IPS DF 6.9 (cell line): ENCODE measurements around the gene TSSC4.

ENCODE experiments used
- DNase-seq: peaks from one replicate; pipeline ENCODE4 v3.0.0-alpha.2; 2013; ENCODE audit warnings: low read depth, low spot score
- H3K27ac ChIP-seq: one replicate; pipeline ENCODE4 v1.5.1; 2013; ENCODE audit warnings: low read length, control low read depth
- H3K27me3 ChIP-seq: 2 replicates; pipeline ENCODE4 v1.6.1; 2013; ENCODE audit warnings: mild to moderate bottlenecking, low read length; ENCODE audit not compliant: control insufficient read depth, insufficient read depth
- H3K36me3 ChIP-seq: 2 replicates; pipeline ENCODE4 v1.6.1; 2013; ENCODE audit warnings: low read length; ENCODE audit not compliant: control insufficient read depth, insufficient read depth
- H3K4me1 ChIP-seq: 2 replicates; pipeline ENCODE4 v1.6.1; 2013; ENCODE audit warnings: low read length; ENCODE audit not compliant: control insufficient read depth, insufficient read depth
- H3K4me3 ChIP-seq: 2 replicates; pipeline ENCODE4 v1.5.1; 2013; ENCODE audit warnings: mild to moderate bottlenecking, low read length
- H3K9me3 ChIP-seq: 2 replicates; pipeline ENCODE4 v1.6.1; 2013; ENCODE audit warnings: low read length, inconsistent platforms; ENCODE audit not compliant: control insufficient read depth, insufficient read depth
- WGBS: extraction: QIAGEN DNeasy Blood & Tissue Kit; methylation state at CpG from one replicate; pipeline ENCODE4 v1.1.7; 2013; ENCODE audit warnings: mixed read lengths, missing lambda C conversion rate; ENCODE audit not compliant: insufficient read length, insufficient coverage; 5-methylcytosine and 5-hydroxymethylcytosine counted together

TSSC4 gene

DNA sequence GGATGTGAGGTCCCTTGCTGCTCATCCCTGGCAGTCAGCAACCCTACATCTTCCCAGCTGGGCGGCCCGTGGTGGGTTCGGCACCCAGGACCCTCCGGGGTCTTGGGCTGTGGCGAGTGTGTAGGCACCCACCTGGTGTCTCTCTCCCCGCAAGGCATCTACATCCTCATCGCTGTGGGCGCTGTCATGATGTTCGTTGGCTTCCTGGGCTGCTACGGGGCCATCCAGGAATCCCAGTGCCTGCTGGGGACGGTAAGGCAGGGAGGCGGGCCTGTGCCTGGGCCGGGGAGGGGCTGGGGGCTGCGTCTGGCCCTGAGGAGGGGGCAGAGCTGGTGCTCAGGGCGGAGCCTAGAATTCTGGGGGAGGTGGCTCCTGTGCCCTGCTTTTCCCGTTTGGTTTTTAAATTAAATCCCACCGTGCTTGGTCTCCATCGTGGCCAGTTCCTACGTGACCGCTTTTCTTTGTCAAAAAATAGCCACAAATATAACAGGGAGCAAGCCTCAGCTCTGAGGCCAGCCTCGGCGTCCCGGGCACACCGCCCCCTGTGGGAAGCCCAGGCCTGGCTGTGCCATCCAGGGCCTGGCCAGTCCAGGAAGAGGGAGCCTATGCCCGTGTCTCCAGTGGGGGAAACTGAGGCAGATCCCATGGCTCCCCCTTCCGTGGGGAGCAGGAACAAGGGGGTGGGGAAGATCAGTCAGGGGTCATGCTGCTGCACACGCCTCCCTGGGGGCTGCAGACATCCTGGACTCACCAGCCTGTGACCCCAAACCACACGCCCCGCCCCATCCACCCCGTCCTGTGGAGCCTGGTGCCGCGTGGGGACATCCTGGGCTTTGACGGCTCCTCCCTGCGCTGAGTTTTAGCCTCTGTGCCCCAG is 6.4 kb upstream of the TSSC4 start:
- no CpG with 5 or more reads among the region's 34 CpGs for WGBS
- Histone ChIP-seq H3K9me3 (no peaks in the 10 kb centered on the region), H3K4me1 (peaks cover 3% of the 10 kb centered on the region; the same call in 1 of the 2 replicates), H3K27me3 (no peaks in the 10 kb centered on the region), H3K36me3 (peaks cover 19% of the 10 kb centered on the region), H3K4me3 (no peak overlapping the region), H3K27ac (no peak overlapping the region)
- DNase-seq: no peak

DNA sequence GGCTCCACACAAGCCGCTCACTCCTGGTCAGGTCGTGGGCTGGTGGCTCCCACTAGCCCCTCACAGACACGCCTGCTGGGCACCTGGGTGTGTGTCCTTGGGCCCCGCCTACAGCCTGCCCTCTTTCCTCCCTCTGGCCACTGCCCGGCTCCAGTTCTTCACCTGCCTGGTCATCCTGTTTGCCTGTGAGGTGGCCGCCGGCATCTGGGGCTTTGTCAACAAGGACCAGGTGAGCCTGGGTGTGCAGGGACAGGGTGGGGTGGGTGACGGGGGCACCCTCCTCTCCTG is 5.8 kb upstream of the TSSC4 start:
- H3K36me3 ChIP-seq: peaks cover 19% of the 10 kb centered on the region
- no peak for DNase-seq
- no peak overlapping the region for H3K27ac ChIP-seq
- no peaks in the 10 kb centered on the region for H3K27me3 ChIP-seq
- no peaks in the 10 kb centered on the region for H3K4me1 ChIP-seq
- no peaks in the 10 kb centered on the region for H3K9me3 ChIP-seq
- whole genome bisulfite sequencing: no CpG with 5 or more reads among the region's 8 CpGs
- H3K4me3 ChIP-seq: no peak overlapping the region

DNA sequence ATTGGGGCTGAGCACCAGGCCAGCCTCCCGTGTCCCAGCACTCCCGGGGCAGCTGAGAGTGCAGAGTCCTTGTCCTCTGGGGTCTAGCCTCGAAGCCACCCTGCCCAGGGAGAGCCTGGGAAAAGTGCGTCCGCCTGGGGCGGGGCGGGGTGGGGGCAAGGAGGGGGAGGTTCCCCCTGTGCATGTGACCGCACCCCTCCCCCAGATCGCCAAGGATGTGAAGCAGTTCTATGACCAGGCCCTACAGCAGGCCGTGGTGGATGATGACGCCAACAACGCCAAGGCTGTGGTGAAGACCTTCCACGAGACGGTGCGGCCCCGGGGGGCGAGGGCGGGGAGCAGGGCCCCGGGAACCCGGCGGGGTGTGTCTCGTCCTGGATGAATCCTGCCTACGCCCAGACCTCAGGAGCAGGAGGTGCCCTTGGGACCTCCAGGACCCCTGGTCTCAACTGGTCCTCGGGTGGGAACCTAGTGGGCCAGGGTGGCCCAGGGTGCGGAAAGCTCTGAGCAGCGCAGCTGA is 5.3 kb upstream of the TSSC4 start:
- no CpG with 5 or more reads among the region's 26 CpGs for WGBS
- Histone ChIP-seq H3K4me3 (no peak overlapping the region), H3K9me3 (no peaks in the 10 kb centered on the region), H3K27me3 (no peaks in the 10 kb centered on the region), H3K27ac (no peak overlapping the region), H3K36me3 (peaks cover 19% of the 10 kb centered on the region), H3K4me1 (no peaks in the 10 kb centered on the region)
- DNase-seq: no peak

DNA sequence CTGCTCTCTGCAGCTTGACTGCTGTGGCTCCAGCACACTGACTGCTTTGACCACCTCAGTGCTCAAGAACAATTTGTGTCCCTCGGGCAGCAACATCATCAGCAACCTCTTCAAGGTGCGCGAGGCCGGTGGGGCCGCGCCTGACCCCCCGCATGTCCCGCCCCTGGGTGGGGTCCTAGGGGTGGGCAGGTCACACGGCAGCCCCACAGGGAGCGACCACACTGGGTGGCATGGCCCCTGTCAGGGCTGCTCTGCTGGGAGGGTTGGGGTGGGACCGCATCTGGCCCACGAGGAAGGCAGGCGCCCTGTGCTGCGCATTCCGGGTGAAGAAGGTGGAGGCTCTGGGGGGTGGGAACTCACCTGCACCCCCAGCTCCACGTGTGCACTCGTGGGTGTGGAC is 4.7 kb upstream of the TSSC4 start:
- H3K4me1 ChIP-seq: no peaks in the 10 kb centered on the region
- no peak for DNase-seq
- WGBS: no CpG with 5 or more reads among the region's 17 CpGs
- H3K27ac ChIP-seq: no peak overlapping the region
- no peaks in the 10 kb centered on the region for H3K9me3 ChIP-seq
- H3K4me3 ChIP-seq: no peak overlapping the region
- H3K36me3 ChIP-seq: peaks cover 19% of the 10 kb centered on the region
- no peaks in the 10 kb centered on the region for H3K27me3 ChIP-seq

- DNase-seq: no peak
- peaks cover 19% of the 10 kb centered on the region for H3K36me3 ChIP-seq
Observed at GRCh38 chr11:2396471-2396870, 4.1 kb upstream of the TSSC4 start.

DNA sequence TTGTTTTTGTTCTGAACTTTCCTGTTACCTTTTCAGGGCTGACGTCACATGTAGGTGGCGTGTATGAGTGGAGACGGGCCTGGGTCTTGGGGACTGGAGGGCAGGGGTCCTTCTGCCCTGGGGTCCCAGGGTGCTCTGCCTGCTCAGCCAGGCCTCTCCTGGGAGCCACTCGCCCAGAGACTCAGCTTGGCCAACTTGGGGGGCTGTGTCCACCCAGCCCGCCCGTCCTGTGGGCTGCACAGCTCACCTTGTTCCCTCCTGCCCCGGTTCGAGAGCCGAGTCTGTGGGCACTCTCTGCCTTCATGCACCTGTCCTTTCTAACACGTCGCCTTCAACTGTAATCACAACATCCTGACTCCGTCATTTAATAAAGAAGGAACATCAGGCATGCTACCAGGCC is 3.5 kb upstream of the TSSC4 start:
- no peak for DNase-seq
- Histone ChIP-seq H3K9me3 (no peaks in the 10 kb centered on the region), H3K27me3 (no peaks in the 10 kb centered on the region), H3K27ac (no peak overlapping the region), H3K36me3 (peaks cover 14% of the 10 kb centered on the region), H3K4me3 (no peak overlapping the region), H3K4me1 (no peaks in the 10 kb centered on the region)
- no CpG with 5 or more reads among the region's 12 CpGs for WGBS

More at GRCh38 chr11:2396471-2396870, 4.1 kb upstream of the TSSC4 start:
- H3K9me3 ChIP-seq: no peaks in the 10 kb centered on the region
- no peak overlapping the region for H3K4me3 ChIP-seq
- no peaks in the 10 kb centered on the region for H3K27me3 ChIP-seq
- H3K27ac ChIP-seq: no peak overlapping the region
- H3K4me1 ChIP-seq: no peaks in the 10 kb centered on the region
- no CpG with 5 or more reads among the region's 26 CpGs for WGBS

DNA sequence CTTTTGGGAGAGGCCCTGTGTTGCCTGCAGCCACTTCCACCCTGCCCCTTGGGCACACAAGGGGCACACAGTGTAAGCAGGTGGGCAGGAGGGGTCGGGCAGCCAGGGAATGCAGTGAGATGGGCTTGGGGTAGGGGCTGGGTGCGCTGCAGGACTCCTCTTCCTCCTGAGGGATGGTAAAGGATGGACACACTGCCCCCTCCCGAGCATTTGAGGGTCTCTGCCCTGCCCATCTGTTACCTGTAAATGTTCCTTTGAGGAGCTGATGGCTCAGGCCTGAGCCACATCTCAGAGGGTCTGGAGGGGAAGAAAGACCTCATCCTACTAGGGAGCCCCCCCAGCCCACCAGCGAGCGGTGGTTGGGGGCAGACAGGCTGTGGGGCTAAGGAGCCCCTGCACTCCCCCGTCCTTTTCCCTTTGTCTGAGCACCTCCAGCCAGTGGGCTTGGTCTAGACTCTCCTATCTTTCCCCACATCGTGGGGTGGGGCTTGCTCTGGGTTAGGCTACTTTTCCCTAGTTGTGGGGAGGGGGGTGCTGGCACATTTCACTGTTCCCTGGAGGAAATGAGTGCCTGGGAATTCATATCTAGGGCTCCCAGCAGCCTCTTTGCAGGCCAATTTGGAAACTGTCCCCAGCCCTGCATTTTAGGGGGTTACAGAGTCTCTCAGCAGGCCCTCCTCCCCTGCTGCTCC is 1.7 kb upstream of the TSSC4 start:
- Histone ChIP-seq H3K27ac (no peak overlapping the region), H3K36me3 (peaks cover 26% of the 10 kb centered on the region), H3K9me3 (no peaks in the 10 kb centered on the region), H3K4me1 (no peaks in the 10 kb centered on the region), H3K27me3 (no peaks in the 10 kb centered on the region), H3K4me3 (no peak overlapping the region; the same call in 1 of the 2 replicates)
- WGBS: no CpG with 5 or more reads among the region's 7 CpGs
- DNase-seq: no peak

GRCh38 chr11:2399488-2400068 is 972 bp upstream of the TSSC4 start:
- Histone ChIP-seq H3K36me3 (peaks cover 26% of the 10 kb centered on the region), H3K27me3 (no peaks in the 10 kb centered on the region), H3K4me3 (peak overlapping the region; percentile 74), H3K4me1 (no peaks in the 10 kb centered on the region), H3K9me3 (no peaks in the 10 kb centered on the region), H3K27ac (no peak overlapping the region)
- DNase-seq: no peak
- WGBS: no CpG with 5 or more reads among the region's 23 CpGs

DNA sequence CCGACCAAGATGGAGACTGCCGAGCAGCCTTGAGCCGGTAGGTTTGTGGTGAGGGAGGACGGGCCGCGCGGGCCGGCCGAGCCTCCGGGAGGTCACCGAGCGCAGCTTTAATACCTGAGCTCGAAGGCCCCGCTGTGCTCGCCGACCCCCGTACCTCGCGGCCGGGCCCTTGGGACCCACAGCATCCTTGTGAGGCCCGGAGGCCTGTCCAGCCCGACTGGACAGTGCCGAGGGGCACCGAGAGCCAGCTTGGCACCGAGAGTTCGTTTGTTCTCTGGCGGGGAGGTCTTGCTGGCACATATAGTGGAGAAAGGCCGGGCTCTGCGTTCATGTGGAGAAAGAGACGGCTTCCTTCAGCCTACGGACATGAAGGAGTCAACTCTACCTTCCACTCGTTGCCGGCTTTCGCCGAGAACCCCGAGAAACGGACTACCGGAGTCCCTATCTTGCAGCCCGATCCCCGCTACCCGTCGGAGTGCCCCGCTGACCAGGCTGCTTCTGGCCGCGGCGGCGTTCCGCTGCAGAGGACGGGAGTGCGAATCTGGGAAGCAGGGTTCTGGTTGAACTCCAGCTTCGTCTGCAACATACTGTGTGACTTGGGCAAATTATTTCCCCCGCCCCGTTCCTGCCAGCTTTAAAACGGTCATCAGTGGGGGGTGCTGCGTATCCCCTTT is 349 bp downstream of the TSSC4 start:
- Histone ChIP-seq H3K36me3 (peaks cover 19% of the 10 kb centered on the region), H3K4me1 (no peaks in the 10 kb centered on the region), H3K27ac (no peak overlapping the region), H3K4me3 (peak overlapping the region; percentile 92), H3K27me3 (no peaks in the 10 kb centered on the region), H3K9me3 (no peaks in the 10 kb centered on the region)
- no peak for DNase-seq
- WGBS: no CpG with 5 or more reads among the region's 55 CpGs

- no peak overlapping the region for H3K27ac ChIP-seq
- peak overlapping the region; percentile 92; the same call in 1 of the 2 replicates for H3K4me3 ChIP-seq
- H3K36me3 ChIP-seq: peaks cover 17% of the 10 kb centered on the region
- no peaks in the 10 kb centered on the region for H3K27me3 ChIP-seq
- no peaks in the 10 kb centered on the region for H3K4me1 ChIP-seq
- H3K9me3 ChIP-seq: no peaks in the 10 kb centered on the region
- no CpG with 5 or more reads among the region's 12 CpGs for WGBS
- DNase-seq: no peak
Observed at GRCh38 chr11:2401436-2401984, 960 bp downstream of the TSSC4 start.
